HG03025 (cell line): ENCODE data around the gene PRDM15.

Experiments used
- ATAC-seq: cut with Tn5 transposase; IDR thresholded peaks from one replicate; pipeline ENCODE4 v1.9.1; 2021; ENCODE audit warnings: mild to moderate bottlenecking, moderate library complexity; ENCODE audit not compliant: unreplicated experiment, low FRiP score

Gene PRDM15

GRCh38 chr21:41754479-41754891 is 124.7 kb downstream of the PRDM15 start:
- no peak for ATAC-seq

- ATAC-seq: no peak
Measured at GRCh38 chr21:41753006-41753898, 125.9 kb downstream of the PRDM15 start.

GRCh38 chr21:41752231-41752681 is 126.9 kb downstream of the PRDM15 start:
- no peak for ATAC-seq

- no peak for ATAC-seq
Measured at GRCh38 chr21:41751611-41752011, 127.5 kb downstream of the PRDM15 start.

GRCh38 chr21:41750532-41751151 is 128.5 kb downstream of the PRDM15 start:
- no peak for ATAC-seq

GRCh38 chr21:41750051-41750450 is 129.1 kb downstream of the PRDM15 start:
- no peak for ATAC-seq

GRCh38 chr21:41749286-41749685 is 129.9 kb downstream of the PRDM15 start:
- no peak for ATAC-seq
